HG03139 (cell line): ENCODE measurements around the gene ZNF324.

Experiments
- ATAC-seq: cut with Tn5 transposase; IDR thresholded peaks from one replicate; pipeline ENCODE4 v1.9.1; 2021; ENCODE audit not compliant: unreplicated experiment

ZNF324 gene

GRCh38 chr19:58520257-58520599 is 53.3 kb downstream of the ZNF324 start:
- ATAC-seq = no peak

- ATAC-seq = no peak
Observed at GRCh38 chr19:58521651-58522050, 54.8 kb downstream of the ZNF324 start.

- no peak for ATAC-seq
Observed at GRCh38 chr19:58522709-58523108, 55.8 kb downstream of the ZNF324 start.
